Measurements from ENCODE around the gene GHITM.

DNA sequence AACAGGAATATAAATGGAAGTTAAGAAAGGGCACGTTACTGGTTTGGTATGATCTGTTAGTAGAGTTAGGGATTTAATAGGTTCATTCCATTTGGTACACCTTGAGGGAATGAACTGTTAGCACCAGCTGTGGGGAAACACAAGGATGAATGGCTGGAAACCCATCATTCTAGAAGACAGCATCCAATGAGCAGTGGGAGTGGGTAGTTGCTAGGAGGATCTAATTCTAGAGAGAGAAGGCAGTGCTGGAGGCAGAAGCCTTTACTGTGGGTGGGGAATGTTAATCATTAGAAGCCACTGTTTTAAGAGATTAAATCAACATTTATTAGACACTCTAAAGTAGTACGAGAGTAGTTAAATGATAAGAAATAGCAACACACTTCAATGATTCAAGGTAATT, 18.8 kb downstream of the GHITM start:
- TF ChIP-seq, protein P1, sequence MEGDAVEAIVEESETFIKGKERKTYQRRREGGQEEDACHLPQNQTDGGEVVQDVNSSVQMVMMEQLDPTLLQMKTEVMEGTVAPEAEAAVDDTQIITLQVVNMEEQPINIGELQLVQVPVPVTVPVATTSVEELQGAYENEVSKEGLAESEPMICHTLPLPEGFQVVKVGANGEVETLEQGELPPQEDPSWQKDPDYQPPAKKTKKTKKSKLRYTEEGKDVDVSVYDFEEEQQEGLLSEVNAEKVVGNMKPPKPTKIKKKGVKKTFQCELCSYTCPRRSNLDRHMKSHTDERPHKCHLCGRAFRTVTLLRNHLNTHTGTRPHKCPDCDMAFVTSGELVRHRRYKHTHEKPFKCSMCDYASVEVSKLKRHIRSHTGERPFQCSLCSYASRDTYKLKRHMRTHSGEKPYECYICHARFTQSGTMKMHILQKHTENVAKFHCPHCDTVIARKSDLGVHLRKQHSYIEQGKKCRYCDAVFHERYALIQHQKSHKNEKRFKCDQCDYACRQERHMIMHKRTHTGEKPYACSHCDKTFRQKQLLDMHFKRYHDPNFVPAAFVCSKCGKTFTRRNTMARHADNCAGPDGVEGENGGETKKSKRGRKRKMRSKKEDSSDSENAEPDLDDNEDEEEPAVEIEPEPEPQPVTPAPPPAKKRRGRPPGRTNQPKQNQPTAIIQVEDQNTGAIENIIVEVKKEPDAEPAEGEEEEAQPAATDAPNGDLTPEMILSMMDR (IDR thresholded peaks at IDR 0.05), result no peak
- no peak for TF ChIP-seq POLR2A (IDR thresholded peaks at IDR 0.05; ENCODE audit: low read depth)
- no peak for TF ChIP-seq POLR2AphosphoS5 (IDR thresholded peaks at IDR 0.05)

All from esophagus muscularis mucosa (tissue), 3 donors.